ENCODE measurements around the gene ZNF516. TPM values are rescaled to one million over a fixed set of nuclear protein-coding genes. Genes with fewer than 3 reads are reported as not detected.
A peak's percentile ranks its signal among the peaks of the same experiment; 100 is the strongest.

The ZNF516 gene
- total and polyA plus RNA-seq, 2 of the 4 experiments (the other 2 are of a cell fraction): 7.9 to 16.9 TPM

GRCh38 chr18:76397631-76398030, 97.4 kb downstream of the ZNF516 start:
- dilution Hi-C loops (cut with HindIII; ENCODE audit: low sequenced_read_pairs, unreplicated experiment): no loop called here
- Histone ChIP-seq H3K4me3 (ENCODE audit: insufficient read depth, low read depth, low read length) (no peak overlapping the region), H3K9me3 (ENCODE audit: control insufficient read depth, insufficient read depth, low read length) (no peaks in the 10 kb centered on the region), H3K9ac (ENCODE audit: low read depth, low read length) (no peak overlapping the region), H2BK20ac (ENCODE audit: low read depth, low read length) (no peak overlapping the region), H2BK5ac (ENCODE audit: low read depth, low read length, poor library complexity, severe bottlenecking) (no peak overlapping the region), H4K91ac (ENCODE audit: insufficient read depth, low read depth, low read length) (no peak overlapping the region), H3K9me1 (ENCODE audit: insufficient read depth, low read length) (peaks cover 10% of the 10 kb centered on the region; the same call in 1 of the 2 replicates), H3K18ac (ENCODE audit: low read depth, low read length) (no peak overlapping the region), H4K8ac (ENCODE audit: low read depth in 2 of 2, low read length in 2 of 2) (no peak overlapping the region), H2BK120ac (ENCODE audit: low read depth, low read length) (no peak overlapping the region), H2AK5ac (ENCODE audit: low read depth, low read length) (no peak overlapping the region), H3K23ac (ENCODE audit: low read depth, low read length) (no peak overlapping the region), H3K14ac (replicated peaks; ENCODE audit: low read depth, low read length) (no peak overlapping the region), H4K20me1 (ENCODE audit: insufficient read depth, low read length) (peaks cover 70% of the 10 kb centered on the region), H3K27ac (ENCODE audit: insufficient read depth, low read length) (no peak overlapping the region), H4K5ac (ENCODE audit: low read depth, low read length) (no peak overlapping the region), H3K27me3 (ENCODE audit: control insufficient read depth, insufficient read depth, low read length) (no peaks in the 10 kb centered on the region), H2BK15ac (ENCODE audit: low read depth, low read length) (no peak overlapping the region), H3K36me3 (ENCODE audit: control insufficient read depth, insufficient read depth, low read length) (peaks cover 11% of the 10 kb centered on the region; the same call in 1 of the 2 replicates), H2AK9ac (replicated peaks; ENCODE audit: low read depth, low read length, poor library complexity) (no peak overlapping the region), H3K4me2 (ENCODE audit: low read depth, low read length) (no peak overlapping the region), H3K79me1 (ENCODE audit: low read depth in 1 of 2, low read length in 2 of 2) (peaks cover 13 to 66% of the 10 kb centered on the region in 2 experiments; a peak in 3 of 4 replicates), H3K4me1 (ENCODE audit: control insufficient read depth, insufficient read depth, low read length) (peaks cover 6% of the 10 kb centered on the region), H3K4ac (ENCODE audit: low read depth, low read length) (no peak overlapping the region), H2AFZ (replicated peaks; ENCODE audit: low read length, poor library complexity) (no peak overlapping the region), H3K56ac (ENCODE audit: extremely low read depth, insufficient read depth, low read length) (no peak overlapping the region)
- intact Hi-C loops (cut with micrococcal nuclease): no loop called here
- ATAC-seq (ENCODE audit: low read depth) (0 out of 2 replicates have a peak, but pooled peaks have one; percentile 6), DNase-seq (no peak)
- CTCF ChIA-PET: interaction anchor here (0.8 to 1.6 kb wide), 3 partner anchors 10 to 312 kb away, joined by 3 to 6 read pairs (median 5); no protein-coding TSS in a partner anchor
- BruUV-seq (replicated peaks): no TSS peak
- no peak for TF ChIP-seq ELK1 (IDR thresholded peaks at IDR 0.05; ENCODE audit: borderline replicate concordance, low read depth, low read length)
- POLR2A ChIA-PET (ENCODE audit: unreplicated experiment): no interaction called here
- in situ Hi-C loops (cut with MboI; ENCODE audit: low sequenced_read_pairs): loop anchor here (5.0 kb wide), 1 partner anchor 290 kb away; no protein-coding TSS in a partner anchor
- no CpG with 5 or more reads among the region's 5 CpGs for WGBS, 2 experiments (ENCODE audit: extremely low coverage in 2 of 2, insufficient read length in 1 of 2)
